IPS DF 19.7 (cell line): ENCODE measurements around the gene USP36.
"Not testable (repeated sequence)": the region's sequence is repeated elsewhere in the genome, so short reads cannot be mapped to it uniquely, and the experiment has no call there.

Experiments
- DNase-seq: peaks from one replicate; pipeline ENCODE4 v3.0.0-alpha.2; 2013; ENCODE audit warnings: low read depth, low spot score

Gene USP36

DNA sequence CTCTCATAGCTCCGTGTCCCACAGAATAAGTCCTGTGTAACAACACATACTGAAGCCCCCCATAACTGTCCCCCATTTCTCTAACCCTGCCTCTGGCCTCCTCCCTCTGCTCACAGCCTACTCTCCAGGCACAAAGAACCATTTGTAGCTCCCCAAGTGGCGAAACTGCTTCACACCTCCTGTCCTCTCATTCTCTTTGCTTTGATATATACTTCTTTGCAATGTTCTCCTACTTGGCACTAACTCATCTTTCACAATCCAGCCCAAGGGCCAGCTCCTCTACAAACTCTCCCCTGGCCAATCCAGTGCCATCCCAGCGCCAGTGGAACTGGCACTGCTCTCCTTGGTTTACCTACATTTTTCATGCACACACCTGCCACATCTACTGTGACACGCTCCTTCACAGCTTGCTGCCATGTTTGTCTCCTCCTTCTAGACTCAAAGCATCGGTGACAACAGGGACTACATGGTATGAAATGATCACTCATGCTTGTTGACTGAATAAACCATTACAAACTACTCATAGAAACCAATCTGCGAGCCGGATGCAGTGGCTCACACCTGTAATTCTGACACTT, 71.3 kb downstream of the USP36 start:
- DNase-seq: no peak

DNA sequence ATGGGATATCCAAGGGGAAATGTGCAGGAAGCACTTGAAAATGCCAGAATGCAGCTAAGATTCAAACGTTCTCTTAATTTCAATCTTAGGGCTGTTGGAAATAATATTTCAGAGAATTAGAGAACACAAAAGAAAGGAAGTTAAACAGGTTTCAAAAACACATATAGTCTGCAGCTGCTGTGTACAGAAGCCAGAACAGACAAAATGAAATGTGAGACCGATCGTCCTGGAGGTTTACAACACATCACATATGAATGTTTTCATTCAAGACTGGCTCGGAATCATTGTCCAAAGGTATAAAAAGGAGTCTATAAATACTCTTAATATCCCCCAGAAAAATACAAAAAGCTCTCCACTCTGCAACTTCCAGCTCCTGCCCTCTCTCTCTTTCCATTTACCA, 72.8 kb downstream of the USP36 start:
- no peak for DNase-seq

- no peak for DNase-seq
Measured at GRCh38 chr17:78766743-78767294, 73.8 kb downstream of the USP36 start.

- no peak for DNase-seq
Measured at GRCh38 chr17:78766225-78766624, 74.4 kb downstream of the USP36 start.

- DNase-seq: no peak
Measured at GRCh38 chr17:78765821-78766220, 74.8 kb downstream of the USP36 start.

DNA sequence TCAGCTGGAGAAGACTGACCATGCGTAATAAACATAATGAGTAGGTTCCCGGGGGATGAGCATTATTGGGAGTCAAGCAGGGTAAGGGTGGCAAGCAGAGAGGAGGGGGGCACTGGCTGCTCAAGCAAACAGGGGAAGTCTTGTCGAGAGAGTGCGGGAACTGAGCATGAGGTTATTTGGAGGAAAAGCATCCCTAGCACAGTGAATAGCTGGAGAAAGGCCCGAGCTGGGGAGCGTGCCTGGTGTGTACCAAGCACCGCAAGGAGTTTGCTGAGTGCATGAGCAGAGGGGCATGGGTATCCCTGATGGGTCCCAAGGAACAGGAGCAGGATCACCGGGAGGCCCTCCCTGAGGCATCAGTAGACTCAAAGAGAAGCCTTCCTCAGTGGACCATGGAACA, 75.7 kb downstream of the USP36 start:
- DNase-seq: no peak

- DNase-seq: no peak
Measured at GRCh38 chr17:78763561-78763960, 77.1 kb downstream of the USP36 start.

DNA sequence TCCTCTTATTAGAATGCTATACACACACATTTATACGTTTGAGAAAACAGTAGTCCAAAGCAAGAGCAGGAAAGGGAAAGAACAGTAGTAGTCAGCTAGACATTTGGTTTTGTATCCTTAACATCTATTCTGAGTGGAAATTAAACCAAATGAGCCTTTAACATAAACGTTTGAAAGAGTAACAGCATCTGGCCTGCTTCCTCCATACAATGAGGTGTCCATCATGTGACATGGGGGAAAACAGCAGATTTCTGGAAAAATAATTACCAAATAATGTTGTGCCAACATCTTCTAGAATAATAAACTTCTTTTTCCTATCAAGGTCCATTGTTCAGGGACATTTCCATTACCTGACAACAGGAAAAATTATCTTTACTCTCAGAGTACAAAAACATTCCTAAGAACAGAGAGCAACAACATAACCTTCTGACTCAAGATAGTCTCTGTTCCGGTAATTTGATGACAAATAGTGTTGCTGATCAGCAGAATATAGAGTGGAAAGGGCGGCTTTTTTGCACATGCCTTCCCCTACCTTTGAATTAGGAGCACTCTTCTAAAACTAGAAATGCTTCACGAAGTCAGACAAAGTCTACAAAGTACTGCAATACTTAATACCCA, 78.7 kb downstream of the USP36 start:
- no peak for DNase-seq

DNA sequence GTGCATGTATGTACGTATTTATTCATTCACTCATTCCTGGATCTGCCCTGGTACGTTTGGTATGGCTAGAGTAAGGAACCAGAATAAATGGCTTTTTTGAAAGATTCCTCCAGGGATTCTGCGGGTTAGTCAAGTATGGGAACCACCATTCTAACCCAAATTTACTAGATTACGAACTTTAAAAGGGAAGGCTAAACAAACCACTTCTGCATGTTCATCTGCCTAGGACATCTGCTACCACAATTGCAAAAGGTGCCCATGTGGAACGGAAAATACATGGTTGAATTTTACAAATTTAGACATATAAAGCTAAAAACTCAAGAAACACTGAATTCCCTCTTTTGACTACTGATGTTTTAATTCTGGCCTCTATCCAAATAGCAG, 80.7 kb downstream of the USP36 start:
- DNase-seq: no peak

- no peak for DNase-seq
Measured at GRCh38 chr17:78759203-78759968, 81.2 kb downstream of the USP36 start.

GRCh38 chr17:78753316-78754250, 87.0 kb downstream of the USP36 start:
- no peak for DNase-seq

GRCh38 chr17:78751447-78752161, 89.0 kb downstream of the USP36 start:
- no peak for DNase-seq

GRCh38 chr17:78751000-78751399, 89.6 kb downstream of the USP36 start:
- DNase-seq: not testable (repeated sequence)

DNA sequence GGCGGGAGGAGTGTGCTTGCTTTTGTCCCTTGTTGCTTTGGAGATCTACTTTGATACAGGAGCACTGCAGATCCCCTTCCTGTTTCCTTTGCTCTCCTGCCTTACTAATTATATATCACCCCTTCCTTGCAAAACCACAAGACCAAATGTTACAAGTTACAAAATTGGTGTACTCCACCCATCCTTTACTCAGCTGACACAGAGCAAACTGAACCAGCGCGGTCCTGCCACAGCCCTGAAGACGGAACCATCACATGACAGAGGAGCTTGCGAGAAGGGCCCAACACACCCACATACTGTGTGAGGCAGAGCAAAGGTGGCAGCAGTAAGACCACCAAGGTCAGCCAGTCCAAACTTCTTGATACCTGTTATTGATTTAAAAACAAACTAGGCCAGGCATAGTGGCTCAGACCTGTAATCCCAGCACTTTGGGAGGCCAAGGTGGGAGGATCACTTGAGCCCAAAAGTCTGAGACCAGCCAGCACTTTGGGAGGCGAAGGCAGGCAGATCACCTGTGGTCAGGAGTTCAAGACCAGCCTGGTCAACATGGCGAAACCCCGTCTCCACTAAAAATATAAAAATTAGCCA, 91.8 kb downstream of the USP36 start:
- no peak for DNase-seq

- no peak for DNase-seq
Measured at GRCh38 chr17:78748048-78748729, 92.4 kb downstream of the USP36 start.

GRCh38 chr17:78747488-78747887, 93.1 kb downstream of the USP36 start:
- DNase-seq: no peak

DNA sequence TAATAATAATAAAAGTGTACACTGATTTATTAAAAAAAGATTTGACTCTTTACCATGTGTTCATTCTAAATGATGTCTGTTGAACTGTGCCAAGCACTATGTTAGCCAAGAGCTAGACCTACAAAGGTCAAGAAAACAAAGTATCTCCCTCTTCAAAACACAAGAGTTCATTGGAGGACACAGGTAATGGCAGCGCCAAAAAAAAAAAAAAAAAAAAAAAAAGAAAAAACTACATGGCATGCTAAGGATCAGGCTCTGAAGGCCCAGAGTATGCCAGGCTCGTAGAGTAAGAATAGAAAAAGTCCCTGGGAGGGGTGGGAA, 93.7 kb downstream of the USP36 start:
- DNase-seq: no peak

DNA sequence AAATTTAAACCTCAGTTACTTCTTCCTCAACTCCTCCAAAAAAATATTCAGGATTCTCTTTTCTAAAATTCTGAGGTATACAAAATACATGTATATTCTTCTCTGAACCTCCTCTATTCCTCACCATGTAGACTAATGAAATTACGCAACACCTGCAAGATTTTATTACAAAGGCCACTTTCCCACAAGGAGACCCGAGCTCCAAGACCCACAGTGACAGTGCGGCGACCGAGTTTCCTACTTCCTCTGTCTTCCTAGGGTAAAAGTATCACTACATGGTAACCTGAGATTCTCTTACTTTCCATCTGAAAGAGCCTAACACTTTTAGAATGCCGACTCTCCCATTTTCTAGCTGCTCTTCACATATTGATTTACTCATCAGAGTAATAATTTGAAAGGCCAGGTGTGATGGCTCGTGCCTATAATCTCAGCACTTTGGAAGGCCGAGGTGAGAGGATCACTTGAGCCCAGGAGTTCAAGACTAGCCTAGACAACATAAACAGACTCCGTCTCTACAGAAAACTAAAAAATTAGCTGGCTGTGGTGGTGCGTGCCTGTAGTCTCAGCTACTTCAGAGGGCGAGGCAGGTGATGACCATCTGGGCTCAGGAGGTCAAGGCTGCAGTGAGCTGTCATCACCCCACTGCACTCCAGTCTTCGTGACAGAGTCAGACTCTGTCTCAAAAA, 94.2 kb downstream of the USP36 start:
- no peak for DNase-seq
